NB4 (cell line): Measurements from ENCODE around the gene PPP6R1.

ENCODE experiments used
- MYC ChIP-seq: IDR thresholded peaks from 2 replicates; pipeline ENCODE4 v1.6.1; 2011; ENCODE audit warnings: low read depth, low read length
- POLR2A ChIP-seq: IDR thresholded peaks from 2 replicates; pipeline ENCODE4 v1.6.1; 2011; ENCODE audit warnings: mild to moderate bottlenecking; ENCODE audit not compliant: insufficient read length; ENCODE audit errors: extremely low read depth
- TF ChIP-seq, protein P1 (sequence below): IDR thresholded peaks from one replicate; pipeline ENCODE4 v1.5.1; 2012; ENCODE audit warnings: low read depth, low read length
- TF ChIP-seq, protein P2 (sequence below): IDR thresholded peaks from 2 replicates; pipeline ENCODE4 v1.6.1; 2011; ENCODE audit warnings: low read depth, low read length

DNA sequence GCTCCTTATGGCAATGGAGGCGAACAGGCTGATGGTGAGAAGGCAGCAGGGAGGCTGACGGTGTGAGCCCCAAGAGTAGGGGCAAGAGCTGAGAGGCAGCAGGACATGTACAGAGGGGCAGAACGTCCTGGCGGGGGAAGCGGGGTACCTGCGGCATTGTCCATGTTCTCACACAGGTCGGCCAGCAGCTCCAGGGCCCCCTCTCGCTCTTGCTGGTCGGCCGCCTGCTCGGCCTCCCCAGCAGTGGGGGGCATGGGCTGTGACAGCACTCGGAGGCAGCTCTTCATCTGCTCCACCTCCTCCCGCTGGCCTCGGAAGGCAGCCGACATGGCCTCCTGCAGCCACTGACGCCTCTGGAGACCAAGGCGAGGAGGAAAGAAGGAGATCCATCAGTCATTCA is 18.7 kb upstream of the PPP6R1 start:
- TF ChIP-seq, protein P1, sequence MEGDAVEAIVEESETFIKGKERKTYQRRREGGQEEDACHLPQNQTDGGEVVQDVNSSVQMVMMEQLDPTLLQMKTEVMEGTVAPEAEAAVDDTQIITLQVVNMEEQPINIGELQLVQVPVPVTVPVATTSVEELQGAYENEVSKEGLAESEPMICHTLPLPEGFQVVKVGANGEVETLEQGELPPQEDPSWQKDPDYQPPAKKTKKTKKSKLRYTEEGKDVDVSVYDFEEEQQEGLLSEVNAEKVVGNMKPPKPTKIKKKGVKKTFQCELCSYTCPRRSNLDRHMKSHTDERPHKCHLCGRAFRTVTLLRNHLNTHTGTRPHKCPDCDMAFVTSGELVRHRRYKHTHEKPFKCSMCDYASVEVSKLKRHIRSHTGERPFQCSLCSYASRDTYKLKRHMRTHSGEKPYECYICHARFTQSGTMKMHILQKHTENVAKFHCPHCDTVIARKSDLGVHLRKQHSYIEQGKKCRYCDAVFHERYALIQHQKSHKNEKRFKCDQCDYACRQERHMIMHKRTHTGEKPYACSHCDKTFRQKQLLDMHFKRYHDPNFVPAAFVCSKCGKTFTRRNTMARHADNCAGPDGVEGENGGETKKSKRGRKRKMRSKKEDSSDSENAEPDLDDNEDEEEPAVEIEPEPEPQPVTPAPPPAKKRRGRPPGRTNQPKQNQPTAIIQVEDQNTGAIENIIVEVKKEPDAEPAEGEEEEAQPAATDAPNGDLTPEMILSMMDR, result no peak
- TF ChIP-seq POLR2A, result no peak
- no peak for TF ChIP-seq MYC
- TF ChIP-seq, protein P2, sequence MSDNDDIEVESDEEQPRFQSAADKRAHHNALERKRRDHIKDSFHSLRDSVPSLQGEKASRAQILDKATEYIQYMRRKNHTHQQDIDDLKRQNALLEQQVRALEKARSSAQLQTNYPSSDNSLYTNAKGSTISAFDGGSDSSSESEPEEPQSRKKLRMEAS, result no peak
